ENCODE data around the gene SORCS1. TPM values are rescaled to one million over a fixed set of nuclear protein-coding genes. Genes with fewer than 3 reads are reported as not detected.

The SORCS1 gene
- total RNA-seq, 1 experiment from 2014 or later: not detected

GRCh38 chr10:107081644-107082043, 82.9 kb downstream of the SORCS1 start:
- no peak overlapping the region for H2AFZ ChIP-seq (ENCODE audit: low read depth, low read length, poor library complexity, severe bottlenecking)
- no peaks in the 10 kb centered on the region for H3K36me3 ChIP-seq (ENCODE audit: control insufficient read depth in 1 of 2, insufficient read depth in 2 of 2, low read length in 2 of 2)
- no peak overlapping the region for H3K9ac ChIP-seq (ENCODE audit: low read length)
- no peak for DNase-seq (ENCODE audit: low read depth, low spot score)
- H4K20me1 ChIP-seq (ENCODE audit: insufficient read depth): no peaks in the 10 kb centered on the region
- no peak overlapping the region for H3K4me2 ChIP-seq (ENCODE audit: low read length)
- H3K79me2 ChIP-seq (ENCODE audit: insufficient read depth, low read length): no peaks in the 10 kb centered on the region
- H3K27me3 ChIP-seq (ENCODE audit: insufficient read depth, low read length): no peaks in the 10 kb centered on the region
- POLR2A ChIA-PET: no interaction called here
- BruUV-seq (replicated peaks): no TSS peak
- intact Hi-C loops (cut with micrococcal nuclease): no loop called here
- H3K4me3 ChIP-seq (replicated peaks in 1 of 2; ENCODE audit: low read depth in 1 of 2, low read length in 2 of 2): no peak overlapping the region
- peaks cover 20 to 46% of the 10 kb centered on the region in 2 experiments; a peak in 3 of 4 replicates for H3K9me3 ChIP-seq (ENCODE audit: control insufficient read depth in 1 of 2, insufficient read depth in 1 of 2, low read depth in 1 of 2, low read length in 2 of 2)
- no peaks in the 10 kb centered on the region for H3K4me1 ChIP-seq (ENCODE audit: control insufficient read depth in 1 of 2, insufficient read depth in 2 of 2, low read length in 2 of 2)
- H3K27ac ChIP-seq (ENCODE audit: low read depth, low read length): no peak overlapping the region
- CTCF ChIA-PET: no interaction called here
- H3K9me2 ChIP-seq (ENCODE audit: insufficient read depth): no peaks in the 10 kb centered on the region
- ATAC-seq: no peak
- TF ChIP-seq CTCF (IDR thresholded peaks at IDR 0.05 in 2 of 3, conservative IDR thresholded peaks at IDR 0.05 in 1 of 3; ENCODE audit: borderline replicate concordance in 1 of 3, insufficient read depth in 1 of 3, low read depth in 2 of 3, low read length in 2 of 3) (no peak), ELF1 (IDR thresholded peaks at IDR 0.05; ENCODE audit: borderline replicate concordance, low read depth) (no peak), EGR1 (IDR thresholded peaks at IDR 0.05; ENCODE audit: low read depth) (no peak), TCF7L2 (IDR thresholded peaks at IDR 0.05; ENCODE audit: borderline replicate concordance, extremely low read depth, insufficient read depth, insufficient read length) (no peak), ZFX (IDR thresholded peaks at IDR 0.05) (no peak), SIN3A (IDR thresholded peaks at IDR 0.05; ENCODE audit: low read depth) (no peak), POLR2A (IDR thresholded peaks at IDR 0.05; ENCODE audit: borderline replicate concordance, extremely low read depth, insufficient read depth, insufficient read length) (no peak), RAD21 (IDR thresholded peaks at IDR 0.05; ENCODE audit: low read depth) (no peak), CEBPB (IDR thresholded peaks at IDR 0.05; ENCODE audit: low read depth) (no peak), SP1 (IDR thresholded peaks at IDR 0.05; ENCODE audit: low read depth) (no peak), SRF (IDR thresholded peaks at IDR 0.05; ENCODE audit: low read depth) (no peak), FOSL1 (IDR thresholded peaks at IDR 0.05; ENCODE audit: low read depth) (no peak)
- RAD21 ChIA-PET (ENCODE audit: low non-redundant PET in 1 of 2, low total read pairs in 2 of 2, uncharacterized antibody in 2 of 2, unreplicated experiment in 2 of 2): no interaction called here

Data from HCT116 (cell line).